Neural cell (in vitro differentiated cells): ENCODE data around the gene LY6G6C.

Experiments used
- EP300 ChIP-seq: fragments of 450-650 bp; conservative IDR thresholded peaks from 2 replicates; pipeline ENCODE4 v1.6.1; 2014; ENCODE audit warnings: antibody characterized with exemption, mild to moderate bottlenecking, moderate library complexity; ENCODE audit not compliant: poor library complexity, severe bottlenecking
- EZH2 ChIP-seq: fragments of 200-600, 300-800 bp; shearing (Covaris generic), sonication (generic); IDR thresholded peaks from 2 replicates; pipeline ENCODE4 v1.6.1; 2014; ENCODE audit warnings: antibody characterized with exemption, low read length, borderline replicate concordance, mild to moderate bottlenecking; ENCODE audit not compliant: insufficient read depth, poor library complexity, severe bottlenecking
- POLR2AphosphoS5 ChIP-seq: IDR thresholded peaks from 2 replicates; pipeline ENCODE4 v1.6.1; 2012
- SMC3 ChIP-seq: fragments of 450-650 bp; conservative IDR thresholded peaks from 2 replicates; pipeline ENCODE4 v1.6.1; 2014; ENCODE audit warnings: antibody characterized with exemption, mild to moderate bottlenecking, moderate library complexity; ENCODE audit not compliant: poor library complexity
- TAF1 ChIP-seq: IDR thresholded peaks from 2 replicates; pipeline ENCODE4 v1.6.1; 2012; ENCODE audit warnings: low read depth
- TF ChIP-seq, protein P1 (sequence below): fragments of 450-650 bp; IDR thresholded peaks from 2 replicates; pipeline ENCODE4 v1.5.1; 2014; ENCODE audit warnings: antibody characterized with exemption, mild to moderate bottlenecking, moderate library complexity; ENCODE audit not compliant: poor library complexity, severe bottlenecking

DNA sequence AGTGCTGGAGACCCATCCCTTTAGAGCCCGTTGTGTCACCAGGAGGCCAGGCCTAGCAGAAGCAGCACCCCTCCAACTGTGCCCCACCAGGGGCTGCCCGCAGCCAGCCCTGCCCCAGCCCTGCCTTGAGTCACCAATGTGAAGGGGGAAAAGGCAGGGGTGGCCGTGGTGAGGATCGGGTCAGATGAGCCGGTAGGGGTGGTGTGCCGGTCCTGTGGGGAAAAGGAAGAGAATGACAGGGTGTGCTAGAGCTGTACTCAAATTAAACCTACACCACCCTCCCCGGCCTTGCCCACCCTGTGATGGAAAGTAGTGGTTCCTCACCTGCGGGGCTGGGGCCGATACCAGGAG is 44.0 kb upstream of the LY6G6C start:
- TF ChIP-seq, protein P1, sequence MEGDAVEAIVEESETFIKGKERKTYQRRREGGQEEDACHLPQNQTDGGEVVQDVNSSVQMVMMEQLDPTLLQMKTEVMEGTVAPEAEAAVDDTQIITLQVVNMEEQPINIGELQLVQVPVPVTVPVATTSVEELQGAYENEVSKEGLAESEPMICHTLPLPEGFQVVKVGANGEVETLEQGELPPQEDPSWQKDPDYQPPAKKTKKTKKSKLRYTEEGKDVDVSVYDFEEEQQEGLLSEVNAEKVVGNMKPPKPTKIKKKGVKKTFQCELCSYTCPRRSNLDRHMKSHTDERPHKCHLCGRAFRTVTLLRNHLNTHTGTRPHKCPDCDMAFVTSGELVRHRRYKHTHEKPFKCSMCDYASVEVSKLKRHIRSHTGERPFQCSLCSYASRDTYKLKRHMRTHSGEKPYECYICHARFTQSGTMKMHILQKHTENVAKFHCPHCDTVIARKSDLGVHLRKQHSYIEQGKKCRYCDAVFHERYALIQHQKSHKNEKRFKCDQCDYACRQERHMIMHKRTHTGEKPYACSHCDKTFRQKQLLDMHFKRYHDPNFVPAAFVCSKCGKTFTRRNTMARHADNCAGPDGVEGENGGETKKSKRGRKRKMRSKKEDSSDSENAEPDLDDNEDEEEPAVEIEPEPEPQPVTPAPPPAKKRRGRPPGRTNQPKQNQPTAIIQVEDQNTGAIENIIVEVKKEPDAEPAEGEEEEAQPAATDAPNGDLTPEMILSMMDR = no peak
- TF ChIP-seq POLR2AphosphoS5 = no peak
- no peak for TF ChIP-seq EZH2
- no peak for TF ChIP-seq EP300
- TF ChIP-seq SMC3 = no peak
- TF ChIP-seq TAF1 = no peak
